ENCODE data around the gene TLR5. TPM values are rescaled to one million over a fixed set of nuclear protein-coding genes. Genes with fewer than 3 reads are reported as not detected.

The TLR5 gene
- total and polyA plus RNA-seq, 2 experiments from 2014 or later, result not detected

DNA sequence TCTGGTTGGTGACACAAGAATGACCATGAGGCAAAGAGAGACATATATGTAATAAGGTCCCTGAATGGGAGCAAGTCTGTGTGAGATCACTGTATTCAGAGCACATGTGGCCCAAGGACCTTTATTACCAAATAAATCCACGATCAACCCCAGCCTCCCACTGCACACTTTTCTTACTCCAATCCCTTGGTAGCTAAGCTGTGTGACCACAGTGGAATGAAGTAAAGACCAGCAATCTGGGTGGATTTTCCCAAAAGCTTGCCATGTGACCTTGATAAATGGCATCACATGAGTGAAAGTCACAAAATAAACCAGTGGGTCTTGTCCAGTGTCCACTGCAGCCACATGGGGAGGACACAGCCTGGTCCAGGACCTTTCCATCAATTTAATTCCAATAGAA, 36.7 kb upstream of the TLR5 start:
- TF ChIP-seq EZH2 (IDR thresholded peaks at IDR 0.05; ENCODE audit: insufficient read depth, poor library complexity, severe bottlenecking), result no peak
- TF ChIP-seq EZH2phosphoT487 (IDR thresholded peaks at IDR 0.05; ENCODE audit: insufficient read depth, low read depth), result no peak
- no peak overlapping the region for H3K4me3 ChIP-seq
- 40 to 62% methylated on average over 1 of the region's 1 CpG for WGBS, 2 experiments (ENCODE audit: low coverage in 1 of 2, low lambda C conversion rate in 2 of 2, missing lambda C conversion rate in 2 of 2)
- no peak overlapping the region for H3K9ac ChIP-seq
- no peak overlapping the region for H2AFZ ChIP-seq
- H4K20me1 ChIP-seq (ENCODE audit: insufficient read depth), result no peaks in the 10 kb centered on the region
- peaks cover 28% of the 10 kb centered on the region for H3K4me1 ChIP-seq (ENCODE audit: insufficient read depth)
- peaks cover 21% of the 10 kb centered on the region for H3F3A ChIP-seq (ENCODE audit: insufficient read depth)
- H3K27ac ChIP-seq, result no peak overlapping the region
- no peaks in the 10 kb centered on the region for H3K36me3 ChIP-seq (ENCODE audit: low read depth)
- no peak for DNase-seq
- no peaks in the 10 kb centered on the region for H3K79me2 ChIP-seq (ENCODE audit: insufficient read depth)
- no peaks in the 10 kb centered on the region for H3K27me3 ChIP-seq (replicated peaks; ENCODE audit: insufficient read depth)
- H3K4me2 ChIP-seq (ENCODE audit: unreplicated experiment), result no peak overlapping the region
- no peaks in the 10 kb centered on the region for H3K9me3 ChIP-seq (ENCODE audit: low read depth)
- in situ Hi-C loops (cut with MboI), result no loop called here
- H3K9me2 ChIP-seq (ENCODE audit: insufficient read depth), result no peaks in the 10 kb centered on the region

DNA sequence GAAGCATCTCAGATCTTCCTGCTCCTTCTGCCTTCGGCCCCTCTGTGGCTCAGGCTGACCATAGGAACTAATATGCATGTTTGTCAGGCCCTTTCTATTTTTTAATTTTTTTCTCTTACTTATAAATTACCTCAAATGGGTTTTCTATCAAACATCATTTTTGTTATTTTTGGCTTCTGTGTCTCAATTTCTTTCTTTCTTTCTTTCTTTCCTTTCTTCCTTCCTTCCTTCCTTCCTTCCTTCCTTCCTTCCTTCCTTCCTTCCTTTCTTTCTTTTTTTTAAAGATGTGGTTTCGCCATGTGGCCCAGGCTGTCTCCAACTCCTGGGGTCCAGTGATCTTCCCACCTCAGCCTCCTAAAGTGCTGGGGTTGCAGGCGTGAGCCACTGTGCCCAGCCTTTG, 36.2 kb upstream of the TLR5 start:
- in situ Hi-C loops (cut with MboI), result no loop called here
- no peaks in the 10 kb centered on the region for H3K9me3 ChIP-seq (ENCODE audit: low read depth)
- H3F3A ChIP-seq (ENCODE audit: insufficient read depth), result peaks cover 21% of the 10 kb centered on the region
- no peak overlapping the region for H2AFZ ChIP-seq
- H3K9me2 ChIP-seq (ENCODE audit: insufficient read depth), result no peaks in the 10 kb centered on the region
- 97 to 100% methylated on average over 3 of the region's 3 CpGs for WGBS, 2 experiments (ENCODE audit: low coverage in 1 of 2, low lambda C conversion rate in 2 of 2, missing lambda C conversion rate in 2 of 2)
- no peak overlapping the region for H3K9ac ChIP-seq
- H3K27ac ChIP-seq, result no peak overlapping the region
- H3K4me3 ChIP-seq, result no peak overlapping the region
- no peak for DNase-seq
- H3K36me3 ChIP-seq (ENCODE audit: low read depth), result no peaks in the 10 kb centered on the region
- peaks cover 28% of the 10 kb centered on the region for H3K4me1 ChIP-seq (ENCODE audit: insufficient read depth)
- H3K79me2 ChIP-seq (ENCODE audit: insufficient read depth), result no peaks in the 10 kb centered on the region
- H3K4me2 ChIP-seq (ENCODE audit: unreplicated experiment), result no peak overlapping the region
- H3K27me3 ChIP-seq (replicated peaks; ENCODE audit: insufficient read depth), result no peaks in the 10 kb centered on the region
- H4K20me1 ChIP-seq (ENCODE audit: insufficient read depth), result no peaks in the 10 kb centered on the region
- TF ChIP-seq EZH2phosphoT487 (IDR thresholded peaks at IDR 0.05; ENCODE audit: insufficient read depth, low read depth) (no peak), EZH2 (IDR thresholded peaks at IDR 0.05; ENCODE audit: insufficient read depth, poor library complexity, severe bottlenecking) (no peak)

DNA sequence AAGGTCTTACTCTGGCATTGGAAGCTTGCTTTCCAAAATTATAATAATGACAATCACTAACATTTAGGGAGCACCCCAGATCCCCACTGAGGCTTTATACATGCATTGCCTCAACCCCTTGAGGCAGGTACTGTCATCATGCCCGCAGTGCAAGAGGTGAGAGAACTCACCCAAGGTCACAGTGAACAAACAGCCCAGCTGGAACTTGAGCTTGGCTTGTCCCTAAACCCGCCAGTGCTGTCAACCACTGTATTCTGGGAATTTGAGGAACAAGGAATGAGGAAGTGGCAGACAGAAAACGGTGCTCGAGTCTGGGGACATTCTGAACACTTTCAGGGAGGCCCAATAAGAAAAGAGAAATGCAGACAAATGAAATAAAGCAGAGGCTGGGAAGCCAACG, 34.6 kb upstream of the TLR5 start:
- no peak for TF ChIP-seq EZH2 (IDR thresholded peaks at IDR 0.05; ENCODE audit: insufficient read depth, poor library complexity, severe bottlenecking)
- no peak for TF ChIP-seq EZH2phosphoT487 (IDR thresholded peaks at IDR 0.05; ENCODE audit: insufficient read depth, low read depth)
- no peak for DNase-seq
- H4K20me1 ChIP-seq (ENCODE audit: insufficient read depth), result no peaks in the 10 kb centered on the region
- no peak overlapping the region for H3K4me2 ChIP-seq (ENCODE audit: unreplicated experiment)
- 28 to 32% methylated on average over 5 of the region's 5 CpGs for WGBS, 2 experiments (ENCODE audit: low coverage in 1 of 2, low lambda C conversion rate in 2 of 2, missing lambda C conversion rate in 2 of 2)
- H3K9me2 ChIP-seq (ENCODE audit: insufficient read depth), result no peaks in the 10 kb centered on the region
- no peak overlapping the region; the same call in 1 of the 2 replicates for H2AFZ ChIP-seq
- no peak overlapping the region for H3K4me3 ChIP-seq
- peaks cover 21% of the 10 kb centered on the region for H3F3A ChIP-seq (ENCODE audit: insufficient read depth)
- no peaks in the 10 kb centered on the region for H3K9me3 ChIP-seq (ENCODE audit: low read depth)
- no peak overlapping the region for H3K9ac ChIP-seq
- H3K4me1 ChIP-seq (ENCODE audit: insufficient read depth), result peaks cover 15% of the 10 kb centered on the region
- H3K79me2 ChIP-seq (ENCODE audit: insufficient read depth), result no peaks in the 10 kb centered on the region
- no peak overlapping the region for H3K27ac ChIP-seq
- in situ Hi-C loops (cut with MboI), result no loop called here
- H3K36me3 ChIP-seq (ENCODE audit: low read depth), result no peaks in the 10 kb centered on the region
- no peaks in the 10 kb centered on the region for H3K27me3 ChIP-seq (replicated peaks; ENCODE audit: insufficient read depth)

DNA sequence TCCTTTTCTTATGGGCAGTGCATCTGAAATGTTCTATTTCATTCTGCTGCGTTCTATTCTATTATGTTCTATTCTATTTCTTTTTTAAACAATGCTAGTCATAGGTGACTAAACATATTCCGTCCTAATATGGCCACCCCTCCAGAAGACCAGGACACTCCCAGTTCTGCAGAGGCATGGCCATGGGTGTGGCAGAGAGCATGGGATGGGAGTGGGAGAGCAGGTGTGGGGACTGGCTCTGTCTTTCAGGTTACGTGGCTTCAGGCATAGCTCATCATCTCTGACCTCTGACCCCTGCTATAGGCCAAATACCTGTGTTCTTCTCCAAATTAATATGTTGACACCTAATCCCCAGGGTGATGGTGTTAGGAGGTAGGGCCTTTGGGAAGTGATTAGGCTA, 33.4 kb upstream of the TLR5 start:
- in situ Hi-C loops (cut with MboI), result no loop called here
- WGBS, 2 experiments (ENCODE audit: low coverage in 1 of 2, low lambda C conversion rate in 2 of 2, missing lambda C conversion rate in 2 of 2), result 89 to 93% methylated on average over 3 of the region's 3 CpGs
- Histone ChIP-seq H3K79me2 (ENCODE audit: insufficient read depth) (no peaks in the 10 kb centered on the region), H3F3A (ENCODE audit: insufficient read depth) (peaks cover 14% of the 10 kb centered on the region), H3K27ac (no peak overlapping the region), H3K27me3 (replicated peaks; ENCODE audit: insufficient read depth) (no peaks in the 10 kb centered on the region), H4K20me1 (ENCODE audit: insufficient read depth) (no peaks in the 10 kb centered on the region), H3K9me2 (ENCODE audit: insufficient read depth) (no peaks in the 10 kb centered on the region), H3K4me2 (ENCODE audit: unreplicated experiment) (no peak overlapping the region), H3K9me3 (ENCODE audit: low read depth) (no peaks in the 10 kb centered on the region), H3K36me3 (ENCODE audit: low read depth) (no peaks in the 10 kb centered on the region), H3K4me3 (no peak overlapping the region), H3K4me1 (ENCODE audit: insufficient read depth) (peaks cover 14% of the 10 kb centered on the region), H2AFZ (no peak overlapping the region), H3K9ac (no peak overlapping the region)
- DNase-seq, result no peak
- TF ChIP-seq EZH2 (IDR thresholded peaks at IDR 0.05; ENCODE audit: insufficient read depth, poor library complexity, severe bottlenecking) (no peak), EZH2phosphoT487 (IDR thresholded peaks at IDR 0.05; ENCODE audit: insufficient read depth, low read depth) (no peak)

DNA sequence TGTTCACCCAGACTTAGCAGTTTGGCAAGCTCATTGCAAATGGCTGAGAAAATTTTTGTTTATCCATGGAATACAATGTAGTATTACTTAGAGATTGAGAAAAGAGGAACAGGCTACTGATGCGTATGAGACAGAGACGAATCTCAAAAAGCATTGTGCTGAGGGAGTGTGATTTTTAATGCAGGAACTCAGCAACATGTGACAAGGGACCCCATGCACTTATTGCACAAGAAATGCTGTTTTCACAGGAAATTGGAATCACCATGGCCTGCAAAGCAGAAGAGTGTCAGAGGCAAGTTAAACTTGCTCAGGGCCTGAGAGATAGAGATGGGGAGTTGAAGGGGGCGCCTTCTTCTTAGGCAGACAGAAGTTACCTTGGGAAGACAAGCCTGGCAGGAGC, 32.6 kb upstream of the TLR5 start:
- no peaks in the 10 kb centered on the region for H3K27me3 ChIP-seq (replicated peaks; ENCODE audit: insufficient read depth)
- H3K4me1 ChIP-seq (ENCODE audit: insufficient read depth), result peaks cover 6% of the 10 kb centered on the region
- no peak for TF ChIP-seq EZH2phosphoT487 (IDR thresholded peaks at IDR 0.05; ENCODE audit: insufficient read depth, low read depth)
- TF ChIP-seq EZH2 (IDR thresholded peaks at IDR 0.05; ENCODE audit: insufficient read depth, poor library complexity, severe bottlenecking), result no peak
- no peaks in the 10 kb centered on the region for H3K36me3 ChIP-seq (ENCODE audit: low read depth)
- H3K9me2 ChIP-seq (ENCODE audit: insufficient read depth), result no peaks in the 10 kb centered on the region
- WGBS, 2 experiments (ENCODE audit: low coverage in 1 of 2, low lambda C conversion rate in 2 of 2, missing lambda C conversion rate in 2 of 2), result 49 to 58% methylated on average over 3 of the region's 3 CpGs
- no peaks in the 10 kb centered on the region for H3K79me2 ChIP-seq (ENCODE audit: insufficient read depth)
- H3K4me3 ChIP-seq, result no peak overlapping the region
- H2AFZ ChIP-seq, result no peak overlapping the region
- H3K9me3 ChIP-seq (ENCODE audit: low read depth), result no peaks in the 10 kb centered on the region
- H3K9ac ChIP-seq, result no peak overlapping the region
- in situ Hi-C loops (cut with MboI), result no loop called here
- no peak overlapping the region for H3K4me2 ChIP-seq (ENCODE audit: unreplicated experiment)
- H3F3A ChIP-seq (ENCODE audit: insufficient read depth), result peaks cover 7% of the 10 kb centered on the region
- DNase-seq, result no peak
- H4K20me1 ChIP-seq (ENCODE audit: insufficient read depth), result no peaks in the 10 kb centered on the region
- H3K27ac ChIP-seq, result no peak overlapping the region
